ENCODE data around the gene EPSTI1.
"Not testable (repeated sequence)": the region's sequence is repeated elsewhere in the genome, so short reads cannot be mapped to it uniquely, and the experiment has no call there.

Gene EPSTI1

DNA sequence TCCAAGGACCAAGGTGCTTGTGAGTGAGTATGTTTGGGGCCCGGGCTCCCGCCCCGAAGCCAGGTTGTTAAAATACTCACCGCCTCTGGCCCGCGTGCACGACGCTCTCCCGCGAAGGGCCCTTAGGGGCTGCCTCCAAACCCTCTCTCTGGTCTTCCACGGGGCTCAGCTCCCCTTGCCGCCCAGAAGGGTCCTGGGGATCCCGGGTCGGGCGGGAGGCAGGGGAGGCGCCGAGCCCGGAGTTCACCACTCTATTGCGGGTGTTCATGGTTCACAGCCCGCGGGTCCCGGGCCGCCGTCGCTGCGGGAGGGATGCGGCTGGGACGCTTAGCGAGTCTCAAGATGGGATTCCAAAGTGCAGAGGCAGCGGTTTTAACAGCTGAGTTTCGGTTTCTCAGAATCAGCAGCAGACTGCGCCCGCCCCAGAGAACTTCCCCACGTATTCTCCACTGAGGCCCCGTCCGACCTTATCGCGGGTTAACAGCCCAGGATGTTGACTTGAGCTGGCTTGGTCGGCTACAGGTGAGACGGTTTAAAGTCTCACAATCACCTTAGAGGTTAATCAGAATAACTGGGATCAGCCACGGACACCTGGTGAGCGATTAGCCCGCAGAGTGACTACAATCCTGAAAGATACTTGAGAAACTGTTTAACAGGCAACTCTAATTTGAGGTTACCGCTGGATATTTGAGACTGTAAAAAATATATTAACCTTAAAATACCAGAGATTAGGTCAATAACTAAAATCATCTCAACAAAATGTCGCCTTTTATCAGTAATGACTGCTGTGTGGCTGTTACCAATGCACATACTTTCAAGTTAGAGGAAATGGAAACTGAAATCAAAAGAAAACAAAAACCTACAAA lies at the start of gene EPSTI1:
TSS of gene EPSTI1 (minus strand) at position 344 of the 866 bp plus-strand sequence. CDS start at position 268, 76 bp downstream.
- Mint-ChIP-seq H3K4me1 (peaks cover 16% of the 10 kb centered on the region), H3K27me3 (no peaks in the 10 kb centered on the region)
- peak; percentile 77 for ATAC-seq (ENCODE audit: low read depth)

DNA sequence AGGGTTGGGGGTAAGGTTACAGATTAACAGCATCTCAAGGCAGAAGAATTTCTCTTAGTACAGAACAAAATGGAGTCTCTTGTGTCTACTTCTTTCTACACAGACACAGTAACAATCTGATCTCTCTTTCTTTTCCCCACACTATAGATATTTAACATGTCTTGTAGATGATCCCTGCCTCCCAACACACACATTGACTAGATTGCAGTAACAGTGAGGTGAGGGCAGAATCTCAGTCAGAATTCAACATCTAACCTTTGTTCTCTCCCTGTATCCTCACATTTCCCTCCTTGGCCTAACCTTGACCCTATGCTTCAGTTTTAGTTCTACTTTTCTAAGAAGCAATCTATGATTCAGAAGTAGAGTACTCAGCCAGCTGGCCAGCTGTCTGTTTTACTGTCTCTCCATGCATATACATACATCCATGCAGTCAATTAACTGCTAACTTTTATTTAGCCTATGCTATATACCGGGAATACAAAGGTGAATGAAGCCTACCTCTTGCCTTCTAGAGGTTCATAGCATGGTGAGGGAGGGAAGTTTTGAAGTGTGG lies 49.4 kb upstream of the EPSTI1 start:
- no peak for DNase-seq (ENCODE audit: low spot score in 2 of 2)
- Mint-ChIP-seq H3K4me3 (no peak overlapping the region), H3K36me3 (peaks cover 14% of the 10 kb centered on the region), H3K27ac (peak overlapping the region; percentile 60), H3K27me3 (no peaks in the 10 kb centered on the region), H3K4me1 (peaks cover 52% of the 10 kb centered on the region), H3K9me3 (no peaks in the 10 kb centered on the region)
- no peak for ATAC-seq (ENCODE audit: low read depth)

More for the DNA sequence above, at the start of gene EPSTI1:
- peak; percentile 73 to 76 for DNase-seq (ENCODE audit: low spot score in 2 of 2)
- H3K9me3 Mint-ChIP-seq, result no peaks in the 10 kb centered on the region
- peak within 1 kb of the TSS; percentile 91 for H3K4me3 Mint-ChIP-seq
- peak within 1 kb of the TSS; percentile 98 for H3K27ac Mint-ChIP-seq
- no peaks in the 10 kb centered on the region for H3K36me3 Mint-ChIP-seq

DNA sequence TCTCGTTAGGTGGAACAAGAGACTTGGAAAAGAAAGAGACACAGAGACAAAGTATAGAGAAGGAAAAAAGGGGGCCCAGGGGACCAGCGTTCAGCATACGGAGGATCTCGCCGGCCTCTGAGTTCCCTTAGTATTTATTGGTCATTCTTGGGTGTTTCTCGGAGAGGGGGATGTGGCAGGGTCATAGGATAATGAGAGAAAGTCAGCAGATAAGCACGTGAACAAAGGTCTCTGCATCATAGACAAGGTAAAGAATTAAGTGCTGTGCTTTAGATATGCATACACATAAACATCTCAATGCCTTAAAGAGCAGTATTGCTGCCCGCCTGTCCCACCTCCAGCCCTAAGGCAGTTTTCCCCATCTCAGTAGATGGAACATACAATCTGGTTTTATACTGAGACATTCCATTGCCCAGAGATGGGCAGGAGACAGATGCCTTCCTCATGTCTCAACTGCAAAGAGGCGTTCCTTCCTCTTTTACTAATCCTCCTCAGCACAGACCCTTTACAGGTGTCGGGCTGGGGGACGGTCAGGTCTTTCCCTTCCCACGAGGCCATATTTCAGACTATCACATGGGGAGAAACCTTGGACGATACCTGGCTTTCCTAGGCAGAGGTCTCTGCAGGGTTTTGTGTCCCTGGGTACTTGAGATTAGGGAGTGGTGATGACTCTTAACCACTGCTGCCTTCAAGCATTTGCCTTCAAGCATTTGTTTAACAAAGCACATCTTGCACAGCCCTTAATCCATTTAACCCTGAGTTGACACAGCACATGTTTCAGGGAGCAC lies 48.7 kb upstream of the EPSTI1 start:
- Mint-ChIP-seq H3K4me1 (peaks cover 49% of the 10 kb centered on the region), H3K27ac (peak overlapping the region; percentile 60), H3K36me3 (peaks cover 12% of the 10 kb centered on the region), H3K4me3 (peak overlapping the region; percentile 52)
- not testable (repeated sequence) for H3K27me3 Mint-ChIP-seq; ATAC-seq (ENCODE audit: low read depth); DNase-seq (ENCODE audit: low spot score in 2 of 2); H3K9me3 Mint-ChIP-seq

DNA sequence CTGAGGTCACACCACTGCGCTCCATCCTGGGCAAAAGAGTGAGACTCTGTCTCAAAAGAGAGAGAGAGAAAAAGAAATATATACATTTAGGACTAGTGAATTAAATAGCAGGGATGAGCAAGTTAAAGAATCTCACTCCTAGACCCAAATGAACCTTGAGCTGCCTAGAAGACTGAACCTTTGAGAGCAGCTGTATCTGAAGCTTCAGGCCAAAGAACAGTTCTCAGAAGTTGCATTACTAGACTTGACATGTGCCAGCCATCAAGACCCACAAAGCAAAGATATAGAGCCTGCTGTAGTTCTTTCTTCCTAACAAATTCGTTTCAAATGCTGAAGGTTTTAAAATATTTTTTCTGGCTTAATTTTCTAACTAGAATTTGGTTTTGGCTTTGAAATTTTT lies 47.9 kb upstream of the EPSTI1 start:
- Mint-ChIP-seq H3K9me3 (no peaks in the 10 kb centered on the region), H3K27ac (peak overlapping the region; percentile 60), H3K36me3 (peaks cover 13% of the 10 kb centered on the region), H3K4me3 (no peak overlapping the region), H3K4me1 (peaks cover 48% of the 10 kb centered on the region), H3K27me3 (no peaks in the 10 kb centered on the region)
- DNase-seq (ENCODE audit: low spot score in 2 of 2) (no peak), ATAC-seq (ENCODE audit: low read depth) (no peak)

- ATAC-seq (ENCODE audit: low read depth), result no peak
- H3K27ac Mint-ChIP-seq, result no peak overlapping the region
- no peak for DNase-seq (ENCODE audit: low spot score in 2 of 2)
- no peaks in the 10 kb centered on the region for H3K27me3 Mint-ChIP-seq
- no peak overlapping the region for H3K4me3 Mint-ChIP-seq
- H3K4me1 Mint-ChIP-seq, result peaks cover 35% of the 10 kb centered on the region
- H3K36me3 Mint-ChIP-seq, result peaks cover 23% of the 10 kb centered on the region
- H3K9me3 Mint-ChIP-seq, result no peaks in the 10 kb centered on the region
Observed at GRCh38 chr13:43036351-43037250, 44.6 kb upstream of the EPSTI1 start.

DNA sequence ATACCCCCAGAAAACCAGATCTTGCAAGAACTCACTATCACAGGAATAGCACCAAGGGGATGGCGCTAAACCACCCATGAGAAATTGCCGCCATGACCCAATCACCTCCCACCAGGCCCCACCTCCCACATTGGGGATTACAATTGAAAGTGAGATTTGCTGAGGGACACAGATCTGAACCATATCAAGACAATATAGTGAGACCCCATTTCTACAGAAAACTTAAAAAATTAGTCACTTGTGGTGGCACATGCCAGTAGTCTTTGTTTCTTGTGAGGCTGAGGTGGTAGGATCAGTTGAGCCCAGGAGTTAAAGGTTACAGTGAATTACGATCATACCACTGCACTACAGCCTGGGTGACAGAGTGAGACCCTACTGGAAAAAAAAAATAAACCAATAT lies 41.0 kb upstream of the EPSTI1 start:
- H3K9me3 Mint-ChIP-seq, result no peaks in the 10 kb centered on the region
- H3K4me1 Mint-ChIP-seq, result peaks cover 29% of the 10 kb centered on the region
- H3K4me3 Mint-ChIP-seq, result no peak overlapping the region
- peaks cover 36% of the 10 kb centered on the region for H3K36me3 Mint-ChIP-seq
- no peak for ATAC-seq (ENCODE audit: low read depth)
- DNase-seq (ENCODE audit: low spot score in 2 of 2), result no peak
- H3K27ac Mint-ChIP-seq, result no peak overlapping the region
- no peaks in the 10 kb centered on the region for H3K27me3 Mint-ChIP-seq

DNA sequence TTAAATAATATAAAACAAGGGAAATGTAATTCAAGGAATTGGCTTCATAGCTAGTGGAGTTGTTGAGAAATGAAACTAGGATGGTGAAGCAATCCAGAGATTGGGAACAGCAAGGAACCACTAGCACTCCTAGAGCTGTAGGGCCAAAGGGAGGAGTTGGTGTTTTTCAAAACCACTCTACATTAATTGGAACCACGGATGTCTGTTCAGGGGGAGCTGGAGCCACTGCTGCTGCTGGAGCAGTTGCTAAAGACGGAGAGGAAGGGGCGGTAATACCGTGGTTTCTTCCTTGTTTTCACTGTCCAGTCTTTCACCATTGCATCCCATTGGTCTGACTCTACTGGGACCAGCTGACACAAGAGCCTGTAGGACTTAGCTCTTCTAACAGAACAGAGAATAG lies 39.8 kb upstream of the EPSTI1 start:
- H3K27ac Mint-ChIP-seq, result no peak overlapping the region

GRCh38 chr13:43030548-43030947 lies 38.5 kb upstream of the EPSTI1 start:
- DNase-seq (ENCODE audit: low spot score in 2 of 2) (no peak), ATAC-seq (ENCODE audit: low read depth) (peak; percentile 83)
- H3K4me3 Mint-ChIP-seq, result no peak overlapping the region
- peaks cover 32% of the 10 kb centered on the region for H3K36me3 Mint-ChIP-seq
- H3K27me3 Mint-ChIP-seq, result no peaks in the 10 kb centered on the region
- peak overlapping the region; percentile 5 for H3K27ac Mint-ChIP-seq
- no peaks in the 10 kb centered on the region for H3K9me3 Mint-ChIP-seq
- peaks cover 35% of the 10 kb centered on the region for H3K4me1 Mint-ChIP-seq

More for the DNA sequence above, 39.8 kb upstream of the EPSTI1 start:
- peaks cover 34% of the 10 kb centered on the region for H3K36me3 Mint-ChIP-seq
- ATAC-seq (ENCODE audit: low read depth), result no peak
- no peaks in the 10 kb centered on the region for H3K9me3 Mint-ChIP-seq
- no peak for DNase-seq (ENCODE audit: low spot score in 2 of 2)
- H3K4me1 Mint-ChIP-seq, result peaks cover 29% of the 10 kb centered on the region
- H3K4me3 Mint-ChIP-seq, result no peak overlapping the region
- no peaks in the 10 kb centered on the region for H3K27me3 Mint-ChIP-seq

DNA sequence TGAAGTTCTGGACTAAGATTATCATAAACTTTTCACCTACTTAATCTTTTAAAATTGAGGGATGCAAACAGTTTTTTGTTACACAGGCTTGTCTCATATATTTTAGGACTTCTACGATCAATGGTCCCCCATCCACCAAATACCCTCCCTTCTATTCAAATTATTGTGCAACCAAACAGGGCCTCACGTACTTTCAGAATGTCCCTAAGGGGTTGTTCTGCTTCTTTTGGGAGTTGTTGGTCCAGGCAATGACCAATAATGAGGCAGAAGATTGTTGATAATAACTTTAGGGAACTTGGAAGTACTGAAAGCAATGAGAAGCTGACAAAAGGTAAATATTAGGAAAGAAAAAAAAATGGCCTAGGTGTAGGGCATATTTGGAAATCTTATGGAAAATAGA lies 34.2 kb upstream of the EPSTI1 start:
- H3K4me3 Mint-ChIP-seq, result no peak overlapping the region
- peaks cover 37% of the 10 kb centered on the region for H3K4me1 Mint-ChIP-seq
- DNase-seq (ENCODE audit: low spot score in 2 of 2), result no peak
- H3K27me3 Mint-ChIP-seq, result no peaks in the 10 kb centered on the region
- no peak for ATAC-seq (ENCODE audit: low read depth)
- H3K27ac Mint-ChIP-seq, result no peak overlapping the region
- H3K36me3 Mint-ChIP-seq, result peaks cover 15% of the 10 kb centered on the region
- H3K9me3 Mint-ChIP-seq, result no peaks in the 10 kb centered on the region

- DNase-seq (ENCODE audit: low spot score in 2 of 2) (peak; percentile 67 to 91), ATAC-seq (ENCODE audit: low read depth) (peak; percentile 82)
- Mint-ChIP-seq H3K4me1 (peaks cover 27% of the 10 kb centered on the region), H3K27me3 (no peaks in the 10 kb centered on the region), H3K9me3 (no peaks in the 10 kb centered on the region), H3K4me3 (peak within 1 kb of the TSS; percentile 100), H3K27ac (peak within 1 kb of the TSS; percentile 98), H3K36me3 (peaks cover 6% of the 10 kb centered on the region)
Observed at GRCh38 chr13:43023289-43023963, 31.4 kb upstream of the EPSTI1 start, which contains the start of gene DNAJC15. DNAJC15 (plus strand) TSS chr13:43023586; CDS start chr13:43023627, 41 bp downstream.

DNA sequence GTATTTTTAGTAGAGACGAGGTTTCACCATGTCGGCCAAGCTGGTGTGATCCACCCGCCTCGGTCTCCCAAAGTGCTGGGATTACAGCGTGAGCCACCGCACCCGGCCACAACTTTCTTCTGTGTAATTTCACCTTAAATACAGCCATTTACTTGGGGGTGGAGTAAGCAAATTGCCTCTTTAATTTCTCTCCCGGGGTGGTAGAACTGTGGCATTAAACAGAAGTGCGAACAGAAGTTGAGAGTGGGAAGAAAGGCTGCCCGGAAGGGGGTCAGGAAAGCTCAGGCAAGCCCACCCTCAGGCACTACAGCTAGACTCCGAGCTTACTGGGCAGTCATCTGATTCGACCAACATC lies 30.9 kb upstream of the EPSTI1 start:
- peak overlapping the region; percentile 100 for H3K4me3 Mint-ChIP-seq
- ATAC-seq (ENCODE audit: low read depth) (peak; percentile 12), DNase-seq (ENCODE audit: low spot score in 2 of 2) (no peak)
- peaks cover 22% of the 10 kb centered on the region for H3K4me1 Mint-ChIP-seq
- no peaks in the 10 kb centered on the region for H3K27me3 Mint-ChIP-seq
- H3K36me3 Mint-ChIP-seq, result peaks cover under 1% of the 10 kb centered on the region
- H3K27ac Mint-ChIP-seq, result peak overlapping the region; percentile 98
- no peaks in the 10 kb centered on the region for H3K9me3 Mint-ChIP-seq

GRCh38 chr13:43021926-43022670 lies 30.1 kb upstream of the EPSTI1 start:
- H3K27me3 Mint-ChIP-seq, result no peaks in the 10 kb centered on the region
- no peak overlapping the region for H3K27ac Mint-ChIP-seq
- H3K4me1 Mint-ChIP-seq, result peaks cover 20% of the 10 kb centered on the region
- no peak for DNase-seq (ENCODE audit: low spot score in 2 of 2)
- no peaks in the 10 kb centered on the region for H3K36me3 Mint-ChIP-seq
- no peaks in the 10 kb centered on the region for H3K9me3 Mint-ChIP-seq
- H3K4me3 Mint-ChIP-seq, result no peak overlapping the region
- ATAC-seq (ENCODE audit: low read depth), result no peak

Measured in memory B cell (primary cell).